IMR-90 (cell line): ENCODE results near the gene SPATA32. TPM values are rescaled to one million over a fixed set of nuclear protein-coding genes. Genes with fewer than 3 reads are reported as not detected.
A peak's percentile ranks its signal among the peaks of the same experiment; 100 is the strongest.

Source experiments
- ATAC-seq: fragments of 200-7000 bp; cut with Tn5 transposase; 2 replicates; pipeline ENCODE4 v1.9.1; 2020; ENCODE audit warnings: low read depth, mild to moderate bottlenecking, moderate library complexity
- BruUV-seq: library from RNA; stranded (reverse); fragments of 400-500 nt; replicated peaks from 2 replicates; lab custom pipeline; 2021; lab: Mats Ljungman, UMichigan
- CTCF ChIA-PET: fragments of 300-600 bp; formaldehyde crosslinking; extraction: SDS; loops from one replicate; lab custom pipeline; 2021; ENCODE audit warnings: antibody characterized with exemption; lab: Yijun Ruan, JAX
- POLR2A ChIA-PET: fragments of 300-600 bp; sonication (Branson Sonifier 250); formaldehyde crosslinking; loops from one replicate; lab custom pipeline; 2022; ENCODE audit warnings: antibody characterized with exemption; ENCODE audit not compliant: unreplicated experiment; lab: Charles Lee
- DNase-seq: peaks from one replicate; pipeline ENCODE4 v3.0.0; 2013
- H2AFZ ChIP-seq: replicated peaks from 2 replicates; pipeline ENCODE3; 2013; ENCODE audit warnings: low read length, mild to moderate bottlenecking; ENCODE audit not compliant: poor library complexity
- H2AK5ac ChIP-seq: 2 replicates; pipeline ENCODE4 v1.6.1; 2013; ENCODE audit warnings: low read depth, low read length, inconsistent platforms
- H2AK9ac ChIP-seq: replicated peaks from 2 replicates; pipeline ENCODE3; 2013; ENCODE audit warnings: mild to moderate bottlenecking, low read depth, low read length, moderate library complexity; ENCODE audit not compliant: poor library complexity
- H2BK120ac ChIP-seq: 2 replicates; pipeline ENCODE4 v1.6.1; 2013; ENCODE audit warnings: low read depth, low read length, inconsistent platforms
- H2BK15ac ChIP-seq: 3 replicates; pipeline ENCODE4 v1.6.1; 2013; ENCODE audit warnings: low read depth, low read length, inconsistent platforms
- H2BK20ac ChIP-seq: 2 replicates; pipeline ENCODE4 v1.6.1; 2013; ENCODE audit warnings: low read depth, mild to moderate bottlenecking, inconsistent platforms, low read length, moderate library complexity
- H2BK5ac ChIP-seq: 2 replicates; pipeline ENCODE4 v1.6.1; 2013; ENCODE audit warnings: mild to moderate bottlenecking, low read depth, low read length, inconsistent platforms; ENCODE audit not compliant: poor library complexity, severe bottlenecking
- H3K14ac ChIP-seq: replicated peaks from 2 replicates; pipeline ENCODE4 v1.6.1; 2013; ENCODE audit warnings: low read depth, low read length, inconsistent platforms
- H3K18ac ChIP-seq: 2 replicates; pipeline ENCODE4 v1.6.1; 2013; ENCODE audit warnings: low read depth, low read length, control low read depth
- H3K23ac ChIP-seq: 2 replicates; pipeline ENCODE4 v1.6.1; 2013; ENCODE audit warnings: low read depth, low read length, inconsistent platforms
- H3K27ac ChIP-seq: 2 replicates; pipeline ENCODE4 v1.5.1; 2013; ENCODE audit warnings: mild to moderate bottlenecking, control low read depth, low read length; ENCODE audit not compliant: insufficient read depth
- H3K27me3 ChIP-seq: 2 replicates; pipeline ENCODE4 v1.6.1; 2013; ENCODE audit warnings: low read length; ENCODE audit not compliant: control insufficient read depth, insufficient read depth
- H3K36me3 ChIP-seq: 2 replicates; pipeline ENCODE4 v1.6.1; 2013; ENCODE audit warnings: low read length, mixed read lengths; ENCODE audit not compliant: control insufficient read depth, insufficient read depth
- H3K4ac ChIP-seq: 2 replicates; pipeline ENCODE4 v1.6.1; 2013; ENCODE audit warnings: low read depth, low read length, inconsistent platforms
- H3K4me1 ChIP-seq: 2 replicates; pipeline ENCODE4 v1.6.1; 2013; ENCODE audit warnings: low read length, mixed read lengths; ENCODE audit not compliant: control insufficient read depth, insufficient read depth
- H3K4me2 ChIP-seq: 2 replicates; pipeline ENCODE4 v1.6.1; 2013; ENCODE audit warnings: low read depth, mild to moderate bottlenecking, control low read depth, low read length, moderate library complexity
- H3K4me3 ChIP-seq: 2 replicates; pipeline ENCODE4 v1.5.1; 2013; ENCODE audit warnings: low read depth, mild to moderate bottlenecking, control low read depth, low read length, moderate library complexity; ENCODE audit not compliant: insufficient read depth
- H3K56ac ChIP-seq: 2 replicates; pipeline ENCODE4 v1.6.1; 2013; ENCODE audit warnings: low read length, inconsistent platforms; ENCODE audit not compliant: insufficient read depth; ENCODE audit errors: extremely low read depth
- H3K79me1 ChIP-seq, 2 experiments: 2 replicates each; pipeline ENCODE4 v1.6.1; 2013; ENCODE audit warnings: low read length in 2 of 2, inconsistent platforms in 1 of 2, low read depth in 1 of 2
- H3K9ac ChIP-seq: 2 replicates; pipeline ENCODE4 v1.6.1; 2013; ENCODE audit warnings: low read depth, low read length, control low read depth
- H3K9me1 ChIP-seq: 2 replicates; pipeline ENCODE4 v1.6.1; 2013; ENCODE audit warnings: low read length, inconsistent platforms; ENCODE audit not compliant: insufficient read depth
- H3K9me3 ChIP-seq: 2 replicates; pipeline ENCODE4 v1.6.1; 2013; ENCODE audit warnings: low read length; ENCODE audit not compliant: control insufficient read depth, insufficient read depth
- H4K20me1 ChIP-seq: 2 replicates; pipeline ENCODE4 v1.6.1; 2013; ENCODE audit warnings: low read length, inconsistent platforms; ENCODE audit not compliant: insufficient read depth
- H4K5ac ChIP-seq: 2 replicates; pipeline ENCODE4 v1.6.1; 2013; ENCODE audit warnings: mild to moderate bottlenecking, low read depth, low read length, control low read depth
- H4K8ac ChIP-seq, 2 experiments: 2 replicates each; pipeline ENCODE4 v1.6.1; 2013; ENCODE audit warnings: low read depth in 2 of 2, low read length in 2 of 2, control low read depth in 1 of 2, inconsistent platforms in 1 of 2
- H4K91ac ChIP-seq: 2 replicates; pipeline ENCODE4 v1.6.1; 2013; ENCODE audit warnings: low read depth, low read length, inconsistent platforms; ENCODE audit not compliant: insufficient read depth
- BHLHE40 ChIP-seq: fragments of 150-350 bp; IDR thresholded peaks from 2 replicates; pipeline ENCODE4 v1.6.1; 2016; ENCODE audit warnings: mild to moderate bottlenecking, low read depth, low read length
- CEBPB ChIP-seq: IDR thresholded peaks from 2 replicates; pipeline ENCODE4 v1.6.1; 2012; ENCODE audit warnings: low read depth, low read length, improper control_type of control experiment
- CHD1 ChIP-seq: IDR thresholded peaks from 2 replicates; pipeline ENCODE4 v1.6.1; 2012; ENCODE audit warnings: low read depth, low read length, improper control_type of control experiment
- CTCF ChIP-seq: conservative IDR thresholded peaks from 2 replicates; pipeline ENCODE4 v1.5.1; 2012; ENCODE audit warnings: mild to moderate bottlenecking, low read depth, low read length, improper control_type of control experiment
- ELK1 ChIP-seq: fragments of 150-350 bp; IDR thresholded peaks from 2 replicates; pipeline ENCODE4 v1.6.1; 2016; ENCODE audit warnings: low read depth, mild to moderate bottlenecking, low read length, moderate library complexity, borderline replicate concordance
- FOS ChIP-seq: fragments of 150-350 bp; IDR thresholded peaks from 2 replicates; pipeline ENCODE4 v1.6.1; 2016; ENCODE audit warnings: low read depth, low read length
- MAZ ChIP-seq: IDR thresholded peaks from 2 replicates; pipeline ENCODE4 v1.6.1; 2012; ENCODE audit warnings: low read depth, mild to moderate bottlenecking, low read length, improper control_type of control experiment, moderate library complexity, borderline replicate concordance
- MXI1 ChIP-seq: IDR thresholded peaks from 2 replicates; pipeline ENCODE4 v1.6.1; 2012; ENCODE audit warnings: low read depth, mild to moderate bottlenecking, low read length, moderate library complexity, borderline replicate concordance
- NFE2L2 ChIP-seq: fragments of 150-350 bp; IDR thresholded peaks from 2 replicates; pipeline ENCODE4 v1.6.1; 2016; ENCODE audit warnings: low read depth, mild to moderate bottlenecking, low read length
- RAD21 ChIP-seq: IDR thresholded peaks from 2 replicates; pipeline ENCODE4 v1.6.1; 2012; ENCODE audit warnings: low read length, improper control_type of control experiment
- RFX5 ChIP-seq: IDR thresholded peaks from 2 replicates; pipeline ENCODE4 v1.8.0; 2012; ENCODE audit warnings: low read depth, mild to moderate bottlenecking, low read length, moderate library complexity
- WGBS, 2 experiments: methylation state at CpG; one replicate each; pipeline versions ENCODE4 v1.1.5 to v1.1.7; 2013; ENCODE audit warnings: missing lambda C conversion rate in 2 of 2; ENCODE audit not compliant: insufficient read length in 1 of 2; ENCODE audit errors: extremely low coverage in 2 of 2; 5-methylcytosine and 5-hydroxymethylcytosine counted together
- dilution Hi-C: fragments of 300-500 bp; cut with HindIII; formaldehyde crosslinking; loops from one replicate; pipeline ENCODE4 v1.14.3; 2018; ENCODE audit warnings: low sequenced_read_pairs; ENCODE audit not compliant: unreplicated experiment
- in situ Hi-C: fragments of 300-500 bp; cut with MboI; formaldehyde crosslinking; loops from 3 replicates; pipeline ENCODE4 v1.14.3; 2019; ENCODE audit warnings: low sequenced_read_pairs, inconsistent platforms, mixed read lengths
- intact Hi-C: fragments of 100-400 bp; cut with micrococcal nuclease; formaldehyde crosslinking; loops from 2 replicates; pipeline ENCODE4 v1.10.0; 2022
- polyA plus RNA-seq, 3 experiments: library from polyadenylated mRNA; depleted of rRNA; stranded (reverse); fragments of >200 nt; gene quantifications; 2 replicates each; pipeline ENCODE4 v1.2.3, GENCODE V29; 2012; ENCODE audit warnings: low replicate concordance in 1 of 3
- total RNA-seq: library from RNA; depleted of rRNA; stranded (reverse); fragments of >200 nt; gene quantifications from 2 replicates; pipeline ENCODE4 v1.2.3, GENCODE V29; 2012

SPATA32 gene
- total and polyA plus RNA-seq, 2 of the 4 experiments (the other 2 are of a cell fraction) = 0.18 TPM; not detected in 1

- Histone ChIP-seq H3K23ac (peak overlapping the region; percentile 68), H3K9ac (no peak overlapping the region), H3K18ac (0 out of 2 replicates have a peak overlapping the region, but pooled peaks have one; percentile 2), H3K9me3 (no peaks in the 10 kb centered on the region), H3K56ac (no peak overlapping the region), H3K14ac (peak overlapping the region; percentile 66; the same call in 1 of the 2 replicates), H4K5ac (no peak overlapping the region), H2BK120ac (no peak overlapping the region; the same call in 1 of the 2 replicates), H3K27ac (peak overlapping the region; percentile 4; the same call in 1 of the 2 replicates), H2BK5ac (peak overlapping the region; percentile 11), H3K4me1 (peaks cover 38% of the 10 kb centered on the region), H4K20me1 (peaks cover 72% of the 10 kb centered on the region), H2AK9ac (peak overlapping the region; percentile 60), H4K8ac (peak overlapping the region in 1 of 2 experiments; percentile 46; a peak in 1 of 4 replicates), H3K79me1 (peaks cover 43 to 85% of the 10 kb centered on the region in 2 experiments), H3K4ac (peak overlapping the region; percentile 59), H3K9me1 (peaks cover 53% of the 10 kb centered on the region), H4K91ac (peak overlapping the region; percentile 45; the same call in 1 of the 2 replicates), H3K36me3 (peaks cover 25% of the 10 kb centered on the region), H3K4me2 (no peak overlapping the region; the same call in 1 of the 2 replicates), H3K27me3 (no peaks in the 10 kb centered on the region), H2AK5ac (peak overlapping the region; percentile 83), H3K4me3 (no peak overlapping the region), H2AFZ (peak overlapping the region; percentile 48), H2BK20ac (peak overlapping the region; percentile 21; the same call in 1 of the 2 replicates), H2BK15ac (0 out of 3 replicates have a peak overlapping the region, but pooled peaks have one; percentile 9)
- no peak for ATAC-seq
- dilution Hi-C loops = no loop called here
- ChIA-PET POLR2A (no interaction called here), CTCF (interaction anchor here (0.5 to 1.6 kb wide), 6 partner anchors 10 to 92 kb away, joined by 3 to 7 read pairs (median 4); no protein-coding TSS in a partner anchor)
- BruUV-seq = no TSS peak
- DNase-seq = no peak
- in situ Hi-C loops = no loop called here
- TF ChIP-seq NFE2L2 (no peak), RFX5 (no peak), FOS (no peak), MXI1 (no peak), RAD21 (no peak), CTCF (no peak), ELK1 (no peak), CHD1 (no peak), CEBPB (no peak), BHLHE40 (no peak), MAZ (no peak)
- 75% methylated on average over 4 of the region's 12 CpGs; no CpG with 5 or more reads in 1 of the 2 experiments for WGBS, 2 experiments
- intact Hi-C loops = loop anchor here (5.0 kb wide), 1 partner anchor 94 kb away; no protein-coding TSS in a partner anchor
Observed at GRCh38 chr17:45292696-45293412, 31.0 kb upstream of the SPATA32 start.
